GM12864 (cell line): ENCODE data around the gene SAMHD1.
"Not testable (repeated sequence)": the region's sequence is repeated elsewhere in the genome, so short reads cannot be mapped to it uniquely, and the experiment has no call there.

Source experiments
- DNase-seq: peaks from one replicate; pipeline ENCODE4 v3.0.0-alpha.2; 2011; ENCODE audit warnings: low read depth
- H3K4me3 ChIP-seq: 2 replicates; pipeline ENCODE4 v1.5.1; 2011; ENCODE audit warnings: mild to moderate bottlenecking, low read depth, low read length, control low read depth
- CTCF ChIP-seq: IDR thresholded peaks from 2 replicates; pipeline ENCODE4 v1.5.1; 2011; ENCODE audit warnings: low read depth, mild to moderate bottlenecking, moderate library complexity, low read length, control low read depth, inconsistent platforms; ENCODE audit errors: missing control alignments

The SAMHD1 gene

GRCh38 chr20:36932476-36933426, 18.8 kb downstream of the SAMHD1 start:
- TF ChIP-seq CTCF: no peak
- DNase-seq: no peak

GRCh38 chr20:36932067-36932466, 19.4 kb downstream of the SAMHD1 start:
- H3K4me3 ChIP-seq, DNase-seq: not testable (repeated sequence)

More at GRCh38 chr20:36932476-36933426, 18.8 kb downstream of the SAMHD1 start:
- no peak overlapping the region for H3K4me3 ChIP-seq

- no peak for TF ChIP-seq CTCF
- DNase-seq: no peak
- no peak overlapping the region for H3K4me3 ChIP-seq
These were observed 21.8 kb downstream of the SAMHD1 start for GRCh38 chr20:36929691-36930090.

GRCh38 chr20:36929290-36929689, 22.2 kb downstream of the SAMHD1 start:
- DNase-seq: no peak
- TF ChIP-seq CTCF: no peak
- no peak overlapping the region for H3K4me3 ChIP-seq

GRCh38 chr20:36927704-36928103, 23.8 kb downstream of the SAMHD1 start:
- no peak overlapping the region for H3K4me3 ChIP-seq
- TF ChIP-seq CTCF: no peak
- DNase-seq: no peak

- no peak overlapping the region for H3K4me3 ChIP-seq
- no peak for DNase-seq
- no peak for TF ChIP-seq CTCF
These were observed 24.8 kb downstream of the SAMHD1 start for GRCh38 chr20:36926653-36927200.

- no peak for TF ChIP-seq CTCF
- no peak overlapping the region for H3K4me3 ChIP-seq
- no peak for DNase-seq
These were observed 26.3 kb downstream of the SAMHD1 start for GRCh38 chr20:36925234-36925633.
